GM12878 (cell line): ENCODE measurements around the gene MGAT3. TPM values are rescaled to one million over a fixed set of nuclear protein-coding genes. Genes with fewer than 3 reads are reported as not detected.

Source experiments
- ATAC-seq: fragments of 200-7000 bp; cut with Tn5 transposase; 3 replicates; pipeline ENCODE4 v1.9.1; 2020; ENCODE audit warnings: mild to moderate bottlenecking, moderate library complexity
- BruUV-seq: library from RNA; stranded (reverse); fragments of 400-500 nt; replicated peaks from 2 replicates; lab custom pipeline; 2021; lab: Mats Ljungman, UMichigan
- CTCF ChIA-PET: fragments of 300-600 bp; sonication (Branson Sonifier 250); formaldehyde crosslinking; extraction: SDS; loops from one replicate; lab custom pipeline; 2021; ENCODE audit warnings: inconsistent platforms; lab: Yijun Ruan, JAX
- POLR2A ChIA-PET: fragments of 350-600 bp; formaldehyde crosslinking; extraction: SDS; loops from one replicate; lab custom pipeline; 2021; ENCODE audit warnings: inconsistent platforms; lab: Charles Lee
- RAD21 ChIA-PET: fragments of 300-600 bp; sonication (Branson Sonifier 250); formaldehyde crosslinking; loops from one replicate; lab custom pipeline; 2023; ENCODE audit warnings: antibody characterized with exemption; ENCODE audit not compliant: unreplicated experiment; lab: Charles Lee
- SMC1A ChIA-PET: fragments of 300-600 bp; sonication (Branson Sonifier 250); formaldehyde crosslinking; loops from one replicate; lab custom pipeline; 2023; ENCODE audit not compliant: unreplicated experiment, uncharacterized antibody; lab: Charles Lee
- DNase-seq: peaks from one replicate; pipeline ENCODE4 v3.0.0-alpha.2; 2011; ENCODE audit warnings: low read depth, low spot score
- FAIRE-seq: peaks from 3 replicates; lab custom pipeline; 2011; peaks lifted over from hg19 to GRCh38; lab: Jason Lieb, UNC
- H2AFZ ChIP-seq: 2 replicates; pipeline ENCODE4 v1.6.0; 2011; ENCODE audit warnings: low read depth, low read length, control low read depth; ENCODE audit not compliant: control insufficient read depth
- H3K27ac ChIP-seq: 2 replicates; pipeline ENCODE4 v1.5.1; 2011; ENCODE audit warnings: control low read depth; ENCODE audit not compliant: control insufficient read depth, insufficient read depth
- H3K27me3 ChIP-seq, 2 experiments: replicated peaks in 1 of 2; 2 replicates each; pipeline versions ENCODE4 v1.6.0 to v1.6.1; 2011; ENCODE audit warnings: low read length in 1 of 2; ENCODE audit not compliant: control insufficient read depth in 2 of 2, insufficient read depth in 2 of 2
- H3K36me3 ChIP-seq, 2 experiments: 2 replicates each; pipeline ENCODE4 v1.5.1; 2011; ENCODE audit warnings: low read length in 1 of 2; ENCODE audit not compliant: control insufficient read depth in 2 of 2, insufficient read depth in 2 of 2
- H3K4me1 ChIP-seq: 2 replicates; pipeline ENCODE4 v1.6.1; 2011; ENCODE audit warnings: mild to moderate bottlenecking, low read length, moderate library complexity, mixed read lengths; ENCODE audit not compliant: control insufficient read depth, insufficient read depth
- H3K4me2 ChIP-seq: 2 replicates; pipeline ENCODE4 v1.6.0; 2011; ENCODE audit warnings: control low read depth; ENCODE audit not compliant: control insufficient read depth, insufficient read depth
- H3K4me3 ChIP-seq: fragments of 200-600 bp; sonication (generic); 2 replicates; pipeline ENCODE4 v1.5.1; 2016
- H3K79me2 ChIP-seq: 2 replicates; pipeline ENCODE4 v1.6.0; 2011; ENCODE audit warnings: low read length; ENCODE audit not compliant: control insufficient read depth, insufficient read depth
- H3K9ac ChIP-seq: 2 replicates; pipeline ENCODE4 v1.8.0; 2011; ENCODE audit warnings: low read length, control low read depth, mixed read lengths; ENCODE audit not compliant: control insufficient read depth, insufficient read depth
- H3K9me3 ChIP-seq: replicated peaks from 3 replicates; pipeline ENCODE4 v1.5.1; 2011; ENCODE audit warnings: mild to moderate bottlenecking, low read length; ENCODE audit not compliant: control insufficient read depth, insufficient read depth
- H4K20me1 ChIP-seq: 2 replicates; pipeline ENCODE4 v1.6.0; 2011; ENCODE audit not compliant: control insufficient read depth, insufficient read depth
- CEBPZ ChIP-seq: fragments of 150-350 bp; IDR thresholded peaks from 2 replicates; pipeline ENCODE4 v1.6.1; 2016; ENCODE audit warnings: low read depth, low read length
- IKZF2 ChIP-seq, 2 experiments: fragments of 450-650 bp; IDR thresholded peaks; 2 replicates each; pipeline ENCODE4 v1.6.1; 2017; ENCODE audit warnings: mild to moderate bottlenecking in 2 of 2, moderate library complexity in 2 of 2
- WGBS: methylation state at CpG from one replicate; pipeline ENCODE4 v1.1.6; 2016; ENCODE audit warnings: low lambda C conversion rate; ENCODE audit not compliant: insufficient replicate concordance, insufficient coverage; ENCODE audit errors: missing lambda C conversion rate; 5-methylcytosine and 5-hydroxymethylcytosine counted together
- in situ Hi-C: fragments of 300-500 bp; cut with MboI; formaldehyde crosslinking; loops from 9 replicates; pipeline ENCODE4 v1.14.3; 2018; ENCODE audit warnings: mixed read lengths
- intact Hi-C: fragments of 100-400 bp; cut with micrococcal nuclease; formaldehyde crosslinking; loops from one replicate; pipeline ENCODE4 v1.14.2; 2022; ENCODE audit not compliant: unreplicated experiment
- polyA plus RNA-seq, 11 experiments: library from polyadenylated mRNA; depleted of rRNA in 4 of 11; unstranded in 6 of 11; stranded (reverse) in 5 of 11; fragments of >200 nt; fragmentation: Nextera tagmentation in 4 of 11; fragmentation: Illumina TruSeq in 1 of 11; extraction: Ambion mirVana in 4 of 11; extraction: Trizol in 1 of 11; gene quantifications; 1 replicate in 1 of 11; 2 replicates in 10 of 11; pipeline versions ENCODE4 v1.2.1 to v1.2.3, GENCODE V29; 2011 to 2016; ENCODE audit warnings: inconsistent platforms in 2 of 11, missing spikeins in 2 of 11, low read depth in 1 of 11
- total RNA-seq, 4 experiments: library from RNA; depleted of rRNA in 3 of 4; stranded (reverse); fragments of >200 nt in 3 of 4; fragmentation: Illumina TruSeq in 1 of 4; extraction: Trizol in 1 of 4; gene quantifications; 2 replicates each; pipeline versions ENCODE4 v1.2.1 to v1.2.3, GENCODE V29; 2013 to 2021

The MGAT3 gene
- total and polyA plus RNA-seq, 10 of the 15 experiments (the other 5 are each of a cell fraction or from before 2014, with no cell fraction given), result 0.32 to 40.2 (median 11.9) TPM

GRCh38 chr22:39426380-39427043, 30.3 kb upstream of the MGAT3 start:
- peaks cover 11 to 19% of the 10 kb centered on the region in 2 experiments; a peak in 3 of 4 replicates for H3K36me3 ChIP-seq
- H3K4me2 ChIP-seq, result no peak overlapping the region
- no peaks in the 10 kb centered on the region for H3K9me3 ChIP-seq
- no peaks in the 10 kb centered on the region for H3K79me2 ChIP-seq
- FAIRE-seq, result no peak
- H3K4me1 ChIP-seq, result no peaks in the 10 kb centered on the region
- no peak for TF ChIP-seq IKZF2 (IDR thresholded peaks at IDR 0.05)
- TF ChIP-seq CEBPZ, result no peak
- ATAC-seq, result no peak
- ChIA-PET POLR2A (no interaction called here), RAD21 (no interaction called here), CTCF (no interaction called here), SMC1A (no interaction called here)
- no peak overlapping the region for H3K9ac ChIP-seq
- no peak overlapping the region for H2AFZ ChIP-seq
- H3K27ac ChIP-seq, result no peak overlapping the region
- DNase-seq, result no peak
- H4K20me1 ChIP-seq, result no peaks in the 10 kb centered on the region
- H3K27me3 ChIP-seq, result no peaks in the 10 kb centered on the region
- no TSS peak for BruUV-seq
- intact Hi-C loops, result no loop called here
- H3K4me3 ChIP-seq, result no peak overlapping the region
- in situ Hi-C loops, result no loop called here
- 94% methylated on average over 20 of the region's 20 CpGs for WGBS
